HG03442 (cell line): ENCODE results near the gene CADM4.
"Not testable (repeated sequence)": the region's sequence is repeated elsewhere in the genome, so short reads cannot be mapped to it uniquely, and the experiment has no call there.

ENCODE experiments used
- ATAC-seq: cut with Tn5 transposase; IDR thresholded peaks from one replicate; pipeline ENCODE4 v1.9.1; 2021; ENCODE audit warnings: mild to moderate bottlenecking, moderate library complexity; ENCODE audit not compliant: unreplicated experiment

The CADM4 gene

DNA sequence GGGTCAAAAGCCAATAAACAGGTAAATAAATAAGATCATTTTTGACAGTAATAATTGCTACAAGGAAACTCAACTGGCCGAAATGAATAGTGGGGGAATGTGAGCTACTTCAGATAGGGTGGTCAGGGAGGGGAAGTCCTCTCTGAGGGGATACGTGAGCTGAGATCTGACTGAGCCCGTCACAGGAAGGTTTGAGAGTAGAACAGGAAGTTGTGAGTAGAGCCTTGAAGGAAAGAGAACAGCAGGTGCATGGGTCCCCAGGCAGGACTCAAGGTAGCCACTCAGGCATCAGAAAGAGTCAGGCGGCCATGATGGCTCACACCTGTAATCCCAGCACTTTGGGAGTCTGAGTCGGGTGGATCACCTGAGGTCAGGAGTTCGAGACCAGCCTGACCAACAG lies 50.0 kb downstream of the CADM4 start:
- no peak for ATAC-seq

DNA sequence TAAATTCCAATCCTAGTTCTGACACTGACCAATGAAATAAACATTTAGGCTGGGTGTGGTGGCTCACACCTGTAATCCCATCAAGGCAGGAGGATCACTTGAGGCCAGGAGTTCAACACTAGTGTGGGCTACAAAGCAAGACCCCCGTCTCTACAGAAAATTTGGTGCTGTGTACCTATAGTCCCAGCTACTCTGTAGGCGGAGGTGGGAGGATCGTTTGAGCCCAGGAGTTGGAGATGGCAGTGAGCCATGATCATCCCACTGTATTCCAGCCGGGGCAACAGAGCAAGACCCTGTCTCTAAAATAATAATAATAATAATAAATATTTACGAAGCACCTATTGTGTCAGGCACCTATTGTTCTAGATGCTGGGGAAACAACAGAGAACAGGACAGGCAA lies 50.4 kb downstream of the CADM4 start:
- no peak for ATAC-seq

DNA sequence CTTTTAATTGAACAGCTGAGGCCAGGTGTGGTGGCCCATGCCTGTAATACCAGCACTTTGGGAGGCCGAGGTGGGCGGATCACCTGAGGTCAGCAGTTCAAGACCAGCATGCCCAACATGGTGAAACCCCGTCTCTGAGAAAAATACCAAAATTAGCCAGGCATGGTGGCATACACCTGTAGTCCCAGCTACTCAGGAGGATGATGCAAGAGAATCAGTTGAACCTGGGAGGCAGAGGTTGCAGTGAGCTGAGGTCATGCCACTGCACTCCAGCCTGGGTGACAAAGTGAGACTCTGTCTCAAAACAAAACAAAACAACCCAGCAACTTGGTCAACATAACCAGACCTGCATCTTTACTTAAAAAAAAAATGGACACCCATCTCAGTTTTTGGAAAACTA lies 52.6 kb downstream of the CADM4 start:
- ATAC-seq, result not testable (repeated sequence)

DNA sequence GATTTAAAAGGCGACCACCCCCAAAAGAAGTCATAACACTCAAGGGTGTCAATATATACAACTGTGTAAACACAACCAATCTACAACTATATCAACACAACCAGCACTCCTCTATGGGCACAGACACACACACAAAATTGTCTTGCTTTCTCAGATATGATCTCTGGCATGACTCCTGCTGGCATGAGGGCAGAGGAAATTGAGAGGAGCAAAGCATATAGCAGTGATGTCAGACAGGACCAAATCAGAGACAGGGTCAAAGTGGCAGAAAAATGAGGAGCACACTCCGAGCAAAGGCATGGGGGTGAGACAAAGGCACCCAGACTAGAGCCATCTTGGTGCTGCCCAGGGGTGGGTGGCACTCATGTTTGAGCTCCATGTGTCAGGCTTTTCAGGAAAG lies 53.3 kb downstream of the CADM4 start:
- ATAC-seq, result no peak

DNA sequence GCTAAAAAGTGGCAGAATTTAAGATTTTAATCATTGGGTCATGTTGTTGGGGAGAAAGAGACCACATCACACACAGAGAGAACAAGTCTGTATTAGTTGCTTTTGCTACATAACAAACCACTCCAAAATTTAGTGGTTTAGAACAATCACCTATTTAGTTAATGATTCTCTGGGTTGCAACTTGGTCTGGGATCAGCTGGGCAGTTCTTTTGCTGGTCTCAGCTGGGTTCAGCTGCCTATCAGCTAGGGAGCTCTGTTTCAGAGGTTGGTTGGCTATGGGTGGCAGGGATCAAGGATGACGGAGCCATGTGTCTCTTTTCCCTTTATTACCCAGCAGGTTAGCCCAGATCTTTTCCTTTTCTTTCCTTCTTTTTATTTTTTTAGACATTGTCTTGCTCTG lies 55.2 kb downstream of the CADM4 start:
- ATAC-seq, result no peak

DNA sequence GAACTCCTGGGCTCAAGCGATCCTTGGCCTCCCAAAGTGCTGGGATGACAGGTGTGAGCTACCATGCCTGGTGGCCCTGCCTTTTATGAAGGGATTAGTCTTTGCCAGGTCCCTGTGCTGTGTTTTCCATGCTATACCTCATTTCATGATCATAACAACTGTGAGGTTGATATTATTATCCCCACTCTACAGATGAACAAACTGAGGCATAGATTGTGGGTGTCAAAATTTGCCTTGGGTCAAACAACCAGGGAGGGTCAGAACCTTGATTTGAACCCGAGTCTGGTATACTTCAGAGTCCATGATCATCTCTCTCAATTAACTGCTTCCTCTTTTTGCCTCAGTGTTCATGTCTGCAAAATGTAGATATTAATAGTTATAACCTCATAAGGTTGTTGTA lies 57.2 kb downstream of the CADM4 start:
- ATAC-seq, result no peak

DNA sequence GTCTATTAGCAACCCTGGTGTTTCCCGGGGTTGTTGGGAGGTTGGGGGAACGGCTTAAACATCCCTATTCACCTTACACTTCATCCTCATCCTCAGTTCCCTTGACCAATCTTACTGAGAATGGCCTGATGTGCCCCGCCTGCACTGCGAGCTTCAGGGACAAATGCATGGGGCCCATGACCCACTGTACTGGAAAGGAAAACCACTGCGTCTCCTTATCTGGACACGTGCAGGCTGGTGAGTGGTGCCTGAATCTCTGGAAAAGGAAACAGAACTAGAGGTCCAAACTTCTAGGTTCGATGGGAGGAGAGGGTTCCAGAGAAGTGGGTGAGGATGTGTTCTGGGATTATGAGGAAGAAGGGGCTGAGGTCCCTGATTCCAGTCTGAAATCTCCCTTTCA lies 58.2 kb downstream of the CADM4 start:
- no peak for ATAC-seq

DNA sequence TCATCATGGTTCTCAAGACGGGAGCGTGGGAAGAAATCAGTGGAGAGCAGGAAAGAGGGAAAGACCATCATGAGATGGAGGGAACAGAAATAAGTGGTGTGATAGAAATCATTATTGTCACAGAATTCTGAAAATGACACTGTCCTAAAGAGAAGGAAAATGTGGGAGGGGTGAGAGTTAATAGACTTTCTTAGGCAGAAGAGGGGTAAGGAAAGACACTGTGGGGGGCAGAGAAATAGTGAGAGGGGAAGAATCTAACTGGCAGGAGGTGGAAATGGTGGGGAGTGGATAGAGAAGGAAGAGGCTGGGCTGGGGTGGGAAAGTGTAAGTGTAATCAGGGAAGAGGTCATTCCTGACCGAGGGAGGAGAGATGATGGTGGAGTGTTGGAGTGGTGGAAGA lies 60.9 kb downstream of the CADM4 start:
- ATAC-seq, result no peak

DNA sequence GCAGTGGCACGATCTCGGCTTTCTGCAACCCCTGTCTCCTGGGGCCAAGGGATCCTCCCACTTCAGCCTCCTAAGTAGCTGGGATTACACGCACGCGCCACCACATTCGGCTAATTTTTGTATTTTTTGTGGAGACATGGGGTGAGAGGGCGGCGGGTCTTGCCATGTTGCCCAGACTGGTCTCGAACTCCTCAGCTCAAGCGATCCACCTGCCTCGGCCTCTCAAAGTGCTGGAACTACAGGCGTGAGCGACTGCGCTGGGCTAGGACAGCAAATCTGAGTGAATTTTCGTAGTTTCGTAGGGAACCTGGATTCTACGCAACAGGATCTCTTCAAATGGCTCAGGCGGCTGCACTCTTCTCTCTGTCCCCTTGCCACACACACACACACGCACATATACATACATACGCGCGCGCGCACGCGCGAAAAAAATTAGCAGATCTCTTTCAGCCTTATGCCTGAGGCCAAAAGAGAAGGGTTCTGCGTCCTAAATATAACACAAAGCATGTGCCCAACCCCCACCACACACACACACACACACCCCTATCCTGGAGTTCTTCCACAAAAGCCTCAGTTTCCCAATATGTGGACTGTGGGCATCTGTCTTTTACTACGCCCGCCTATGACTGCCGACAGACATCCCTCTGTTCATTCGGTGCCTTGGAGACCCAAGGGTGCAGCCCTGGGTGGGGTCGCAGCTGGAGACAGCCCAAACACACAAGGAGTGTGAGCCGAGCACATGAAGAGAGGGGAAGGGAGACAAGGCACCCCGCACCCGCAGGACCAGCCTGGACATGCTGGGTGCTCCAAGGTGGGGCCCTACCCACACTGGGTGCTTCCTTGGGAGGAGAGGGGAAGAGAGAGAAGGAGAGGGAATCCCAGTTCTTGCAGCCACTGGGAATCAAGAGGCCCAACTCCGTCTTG lies 63.4 kb downstream of the CADM4 start:
- ATAC-seq, result no peak

DNA sequence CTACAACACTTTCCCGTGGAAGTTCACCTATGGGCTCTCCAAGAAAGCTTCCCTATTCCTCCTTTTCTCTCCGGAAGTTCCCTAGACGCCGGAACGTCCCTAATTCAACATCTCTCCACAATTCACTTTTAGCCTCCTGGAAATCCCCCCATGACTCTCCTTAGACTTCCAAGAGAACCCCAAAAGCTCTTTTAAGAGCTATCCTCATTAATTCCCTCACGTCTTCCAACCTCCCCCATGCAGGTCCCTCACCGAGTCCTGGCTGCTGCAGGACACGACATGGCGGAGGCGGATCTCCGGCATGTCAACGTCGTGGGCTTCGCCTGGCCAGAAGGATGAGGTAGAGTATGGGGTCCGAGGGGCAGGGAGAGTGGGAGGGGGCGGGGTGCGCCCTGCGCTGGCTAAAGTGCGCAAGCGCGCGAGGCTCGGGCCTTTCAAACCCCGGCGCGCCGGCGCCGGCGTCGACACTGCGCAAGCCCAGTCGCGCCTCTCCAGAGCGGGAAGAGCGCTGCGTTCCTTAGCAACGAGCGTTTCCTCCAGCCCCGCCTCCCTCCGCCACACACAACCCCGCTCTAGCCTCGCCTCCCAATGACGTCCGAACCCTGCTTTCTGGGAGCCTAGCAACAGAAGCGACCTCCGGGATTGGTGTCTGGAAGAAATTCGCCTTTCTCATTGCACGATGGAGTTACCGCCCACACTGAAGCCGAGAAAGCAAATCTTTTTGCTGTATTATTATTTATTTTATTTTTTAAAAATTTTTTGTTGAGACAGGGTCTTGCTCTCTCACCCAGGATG lies 64.3 kb downstream of the CADM4 start, which contains the start of the genes PINLYP and XRCC1:
Gene PINLYP, plus strand, starts transcription at position 646 of the 795 bp plus-strand sequence. CDS start 1,391 bp downstream, outside the sequence.
Gene XRCC1, minus strand, starts transcription at position 372 of the 795 bp plus-strand sequence. Its CDS starts 69 bp downstream, at position 303.
- ATAC-seq, result peak; percentile 95

DNA sequence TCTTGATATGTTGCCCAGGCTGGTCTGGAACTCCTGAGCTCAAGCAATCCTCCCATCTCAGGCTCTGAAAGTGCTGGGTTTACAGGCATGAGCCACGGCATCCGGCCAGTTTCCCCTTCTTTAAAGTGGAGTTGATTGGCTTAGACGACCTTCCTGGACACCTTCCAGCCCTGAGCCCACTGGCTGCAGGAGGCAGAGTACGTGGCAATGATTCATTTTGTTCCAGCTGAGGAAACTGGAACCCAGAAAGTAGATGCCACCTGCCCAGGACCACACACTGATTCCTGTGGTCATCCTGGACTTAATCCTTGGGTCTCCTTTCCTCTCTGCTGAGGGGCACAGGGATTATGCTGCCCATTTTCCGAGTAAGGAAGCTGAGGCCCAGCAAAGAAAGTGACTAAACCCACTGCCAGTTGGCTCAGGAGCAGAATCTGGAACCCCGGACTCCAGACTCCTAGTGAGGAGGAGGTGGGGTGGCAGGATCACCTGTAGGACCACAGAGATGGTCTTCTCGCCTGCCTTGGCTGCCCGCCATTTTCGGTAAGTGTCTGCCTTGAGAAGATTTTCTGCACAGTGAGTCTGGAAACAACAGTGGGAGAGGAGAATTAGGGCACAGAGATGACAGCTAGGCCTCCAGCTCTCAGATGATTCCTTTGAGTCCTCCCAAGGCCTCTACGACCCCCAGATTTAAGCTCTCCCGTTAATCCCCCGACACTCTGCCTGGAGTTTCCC lies 65.1 kb downstream of the CADM4 start:
- no peak for ATAC-seq
